ENCODE data around the gene TM4SF5. TPM values are rescaled to one million over a fixed set of nuclear protein-coding genes. Genes with fewer than 3 reads are reported as not detected.

Gene TM4SF5
- total and polyA plus RNA-seq, 10 of the 15 experiments (the other 5 are each of a cell fraction or from before 2014, with no cell fraction given) = 0.40 TPM; not detected in 9

GRCh38 chr17:4743216-4743615 lies 28.5 kb upstream of the TM4SF5 start:
- H3K9ac ChIP-seq (ENCODE audit: control insufficient read depth, insufficient read depth, low read length) = no peak overlapping the region
- no peaks in the 10 kb centered on the region for H3K9me3 ChIP-seq (replicated peaks; ENCODE audit: control insufficient read depth, insufficient read depth, low read length)
- H3K4me1 ChIP-seq (ENCODE audit: control insufficient read depth, insufficient read depth, low read length) = peaks cover 7% of the 10 kb centered on the region; the same call in 1 of the 2 replicates
- no peak for TF ChIP-seq SMAD5 (IDR thresholded peaks at IDR 0.05; ENCODE audit: low read depth)
- intact Hi-C loops (cut with micrococcal nuclease; ENCODE audit: unreplicated experiment) = no loop called here
- no TSS peak for BruUV-seq (replicated peaks)
- FAIRE-seq = no peak
- H4K20me1 ChIP-seq (ENCODE audit: control insufficient read depth, insufficient read depth) = no peaks in the 10 kb centered on the region
- DNase-seq (ENCODE audit: low read depth, low spot score) = no peak
- 74% methylated on average over 8 of the region's 8 CpGs for WGBS (ENCODE audit: insufficient coverage, insufficient replicate concordance, low lambda C conversion rate, missing lambda C conversion rate)
- no peak for ATAC-seq
- peaks cover 9 to 15% of the 10 kb centered on the region in 2 experiments for H3K27me3 ChIP-seq (replicated peaks in 1 of 2; ENCODE audit: control insufficient read depth in 2 of 2, insufficient read depth in 2 of 2, low read length in 1 of 2)
- H3K4me3 ChIP-seq = no peak overlapping the region
- H3K36me3 ChIP-seq (ENCODE audit: control insufficient read depth in 2 of 2, insufficient read depth in 2 of 2, low read length in 1 of 2) = no peaks in the 10 kb centered on the region
- in situ Hi-C loops (cut with MboI) = no loop called here
- H3K27ac ChIP-seq (ENCODE audit: control insufficient read depth, insufficient read depth) = no peak overlapping the region
- ChIA-PET CTCF (interaction anchor here (1.4 kb wide), 1 partner anchor 11 kb away, joined by 3 read pairs; no protein-coding TSS in a partner anchor), SMC1A (ENCODE audit: uncharacterized antibody, unreplicated experiment) (no interaction called here), POLR2A (interaction anchor here (0.6 kb wide), 1 partner anchor 94 kb away, joined by 4 read pairs; no protein-coding TSS in a partner anchor), RAD21 (ENCODE audit: unreplicated experiment) (no interaction called here)
- no peaks in the 10 kb centered on the region for H3K79me2 ChIP-seq (ENCODE audit: control insufficient read depth, insufficient read depth, low read length)
- H3K4me2 ChIP-seq (ENCODE audit: control insufficient read depth, insufficient read depth) = no peak overlapping the region
- H2AFZ ChIP-seq (ENCODE audit: control insufficient read depth, low read depth, low read length) = no peak overlapping the region

- Histone ChIP-seq H3K4me2 (ENCODE audit: control insufficient read depth, insufficient read depth) (no peak overlapping the region), H2AFZ (ENCODE audit: control insufficient read depth, low read depth, low read length) (no peak overlapping the region), H4K20me1 (ENCODE audit: control insufficient read depth, insufficient read depth) (no peaks in the 10 kb centered on the region), H3K9me3 (replicated peaks; ENCODE audit: control insufficient read depth, insufficient read depth, low read length) (no peaks in the 10 kb centered on the region), H3K4me3 (no peak overlapping the region), H3K27ac (ENCODE audit: control insufficient read depth, insufficient read depth) (no peak overlapping the region), H3K36me3 (ENCODE audit: control insufficient read depth in 2 of 2, insufficient read depth in 2 of 2, low read length in 1 of 2) (no peaks in the 10 kb centered on the region), H3K4me1 (ENCODE audit: control insufficient read depth, insufficient read depth, low read length) (peaks cover 5% of the 10 kb centered on the region; the same call in 1 of the 2 replicates), H3K27me3 (replicated peaks in 1 of 2; ENCODE audit: control insufficient read depth in 2 of 2, insufficient read depth in 2 of 2, low read length in 1 of 2) (peaks cover 4 to 13% of the 10 kb centered on the region in 2 experiments), H3K9ac (ENCODE audit: control insufficient read depth, insufficient read depth, low read length) (no peak overlapping the region), H3K79me2 (ENCODE audit: control insufficient read depth, insufficient read depth, low read length) (no peaks in the 10 kb centered on the region)
- ATAC-seq (no peak), FAIRE-seq (no peak), DNase-seq (ENCODE audit: low read depth, low spot score) (no peak)
- WGBS (ENCODE audit: insufficient coverage, insufficient replicate concordance, low lambda C conversion rate, missing lambda C conversion rate) = 34% methylated on average over 9 of the region's 9 CpGs
- no TSS peak for BruUV-seq (replicated peaks)
- CTCF ChIA-PET = interaction anchor here (1.4 kb wide), 1 partner anchor 12 kb away, joined by 3 read pairs; no protein-coding TSS in a partner anchor
- SMC1A ChIA-PET (ENCODE audit: uncharacterized antibody, unreplicated experiment) = no interaction called here
- in situ Hi-C loops (cut with MboI) (no loop called here), intact Hi-C loops (cut with micrococcal nuclease; ENCODE audit: unreplicated experiment) (no loop called here)
- RAD21 ChIA-PET (ENCODE audit: unreplicated experiment) = no interaction called here
- POLR2A ChIA-PET = interaction anchor here (0.6 to 0.7 kb wide), 2 partner anchors 40 to 120 kb away, joined by 3 read pairs; partner anchors contain the start of gene PELP1
- TF ChIP-seq CHD1 (IDR thresholded peaks at IDR 0.05; ENCODE audit: low read depth, low read length) (no peak), CBX3 (IDR thresholded peaks at IDR 0.05; ENCODE audit: borderline replicate concordance, low read depth) (no peak), YY1 (IDR thresholded peaks at IDR 0.05; ENCODE audit: low read depth, low read length) (no peak), HSF1 (IDR thresholded peaks at IDR 0.05; ENCODE audit: low read depth, low read length) (no peak), RB1 (IDR thresholded peaks at IDR 0.05; ENCODE audit: borderline replicate concordance) (no peak), ZNF24 (IDR thresholded peaks at IDR 0.05) (no peak), ASH2L (IDR thresholded peaks at IDR 0.05; ENCODE audit: borderline replicate concordance, low read depth) (no peak), FOS (IDR thresholded peaks at IDR 0.05; ENCODE audit: borderline replicate concordance, extremely low read depth, insufficient read length) (no peak), CEBPZ (IDR thresholded peaks at IDR 0.05; ENCODE audit: low read depth, low read length) (no peak), HCFC1 (IDR thresholded peaks at IDR 0.05; ENCODE audit: low read length) (no peak), CBX5 (IDR thresholded peaks at IDR 0.05; ENCODE audit: low read depth) (no peak)
Observed at GRCh38 chr17:4743898-4744297, 27.8 kb upstream of the TM4SF5 start.

All from GM12878 (cell line).